GM21515 (cell line): Measurements from ENCODE around the gene KLHL33.

Experiments used
- ATAC-seq: cut with Tn5 transposase; IDR thresholded peaks from one replicate; pipeline ENCODE4 v1.9.1; 2021; ENCODE audit not compliant: unreplicated experiment

Gene KLHL33

GRCh38 chr14:20380681-20381080 lies 55.3 kb downstream of the KLHL33 start:
- no peak for ATAC-seq

GRCh38 chr14:20379743-20380142 lies 56.2 kb downstream of the KLHL33 start:
- ATAC-seq, result no peak

GRCh38 chr14:20377171-20377570 lies 58.8 kb downstream of the KLHL33 start:
- ATAC-seq, result no peak

GRCh38 chr14:20376071-20376588 lies 59.8 kb downstream of the KLHL33 start:
- no peak for ATAC-seq
